HepG2 (cell line): ENCODE data around the gene BRSK2. TPM values are rescaled to one million over a fixed set of nuclear protein-coding genes. Genes with fewer than 3 reads are reported as not detected.
A peak's percentile ranks its signal among the peaks of the same experiment; 100 is the strongest.

Experiments used
- ATAC-seq: fragments of 200-7000 bp; cut with Tn5 transposase; 3 replicates; pipeline ENCODE4 v1.9.1; 2020; ENCODE audit warnings: mild to moderate bottlenecking, moderate library complexity
- BruUV-seq: library from RNA; stranded (reverse); fragments of 400-500 nt; replicated peaks from 2 replicates; lab custom pipeline; 2021; lab: Mats Ljungman, UMichigan
- CTCF ChIA-PET: fragments of 300-600 bp; formaldehyde crosslinking; extraction: SDS; loops from one replicate; lab custom pipeline; 2021; ENCODE audit warnings: low total read pairs, inconsistent platforms, low intra/inter-chr PET ratio; lab: Yijun Ruan, JAX
- POLR2A ChIA-PET: fragments of 350-600 bp; sonication (Branson Sonifier 250); formaldehyde crosslinking; loops from one replicate; lab custom pipeline; 2020; ENCODE audit warnings: antibody characterized with exemption, inconsistent platforms; lab: Yijun Ruan, JAX
- DNase-seq: peaks from one replicate; pipeline ENCODE4 v3.0.0-alpha.2; 2015; ENCODE audit warnings: low spot score
- FAIRE-seq: peaks from 3 replicates; lab custom pipeline; 2011; peaks lifted over from hg19 to GRCh38; lab: Jason Lieb, UNC
- H2AFZ ChIP-seq: one replicate; pipeline ENCODE4 v1.6.1; 2011; ENCODE audit warnings: low read length, inconsistent platforms
- H3K27ac ChIP-seq: fragments of 300-600 bp; 3 replicates; pipeline ENCODE4 v1.8.0; 2011; ENCODE audit warnings: mixed run types, mild to moderate bottlenecking, mixed read lengths, low read length, inconsistent platforms; ENCODE audit not compliant: insufficient read depth; ENCODE audit errors: extremely low read length
- H3K27me3 ChIP-seq, 2 experiments: fragments of 200-600 bp in 1 of 2; 2 replicates in 1 of 2; 3 replicates in 1 of 2; pipeline versions ENCODE4 v1.6.0 to v1.8.0; 2011; ENCODE audit warnings: low read length in 2 of 2, mild to moderate bottlenecking in 2 of 2, moderate library complexity in 2 of 2, inconsistent platforms in 1 of 2; ENCODE audit not compliant: insufficient read depth in 2 of 2, control insufficient read depth in 1 of 2
- H3K36me3 ChIP-seq, 2 experiments: fragments of 200-600 bp in 1 of 2; replicated peaks in 1 of 2; 2 replicates in 1 of 2; 3 replicates in 1 of 2; pipeline versions ENCODE4 v1.5.1 to v1.8.0; 2011; ENCODE audit warnings: low read length in 2 of 2, inconsistent platforms in 1 of 2; ENCODE audit not compliant: insufficient read depth in 2 of 2, control insufficient read depth in 1 of 2
- H3K4me1 ChIP-seq: 2 replicates; pipeline ENCODE4 v1.5.1; 2012; ENCODE audit warnings: low read length, inconsistent platforms; ENCODE audit not compliant: insufficient read depth
- H3K4me2 ChIP-seq: 2 replicates; pipeline ENCODE4 v1.6.0; 2011; ENCODE audit warnings: low read depth, low read length, inconsistent platforms
- H3K4me3 ChIP-seq, 3 experiments: fragments of 200-600 bp in 1 of 3; sonication (generic), shearing (Covaris generic) in 1 of 3; replicated peaks in 1 of 3; 2 replicates each; pipeline ENCODE4 v1.5.1; 2011 to 2016; ENCODE audit warnings: low read length in 3 of 3, inconsistent platforms in 2 of 3, low read depth in 2 of 3, mild to moderate bottlenecking in 2 of 3, control low read depth in 1 of 3, mixed read lengths in 1 of 3; ENCODE audit not compliant: insufficient read depth in 1 of 3
- H3K79me2 ChIP-seq: one replicate; pipeline ENCODE4 v1.6.1; 2011; ENCODE audit warnings: low read length, inconsistent platforms; ENCODE audit not compliant: insufficient read depth
- H3K9ac ChIP-seq: 2 replicates; pipeline ENCODE4 v1.6.0; 2011; ENCODE audit warnings: mild to moderate bottlenecking, low read depth, low read length, inconsistent platforms; ENCODE audit not compliant: insufficient read depth
- H3K9me3 ChIP-seq: 2 replicates; pipeline ENCODE4 v1.5.1; 2012; ENCODE audit warnings: mild to moderate bottlenecking, low read length
- H4K20me1 ChIP-seq: 2 replicates; pipeline ENCODE4 v1.6.0; 2011; ENCODE audit warnings: inconsistent platforms, mild to moderate bottlenecking, low read length, moderate library complexity; ENCODE audit not compliant: insufficient read depth
- ZSCAN25 ChIP-seq: sonication (generic); formaldehyde crosslinking; IDR thresholded peaks from 2 replicates; pipeline ENCODE4 v1.8.0; 2022; ENCODE audit warnings: mild to moderate bottlenecking, missing genetic modification reagents
- WGBS: methylation state at CpG from one replicate; pipeline ENCODE4 v1.1.6; 2017; ENCODE audit warnings: low lambda C conversion rate; 5-methylcytosine and 5-hydroxymethylcytosine counted together
- in situ Hi-C: cut with HindIII; loops from 2 replicates; pipeline ENCODE4 v1.10.0; 2017; ENCODE audit warnings: low pct_unique_long_range_greater_than_20kb; ENCODE audit not compliant: extremely low pct_ligation_motif_present
- intact Hi-C: fragments of 100-400 bp; cut with micrococcal nuclease; formaldehyde crosslinking; loops from one replicate; pipeline ENCODE4 v1.10.0; 2022; ENCODE audit not compliant: unreplicated experiment
- polyA plus RNA-seq, 8 experiments: library from polyadenylated mRNA; depleted of rRNA in 3 of 8; stranded (reverse) in 7 of 8; unstranded in 1 of 8; fragments of >200 nt; fragmentation: Illumina TruSeq in 4 of 8; extraction: Trizol in 4 of 8; gene quantifications; 2 replicates each; pipeline versions ENCODE4 v1.2.1 to v1.2.3, GENCODE V29; 2011 to 2016; ENCODE audit warnings: low read depth in 4 of 8, missing spikeins in 1 of 8, mixed read lengths in 1 of 8; ENCODE audit not compliant: insufficient read depth in 1 of 8
- total RNA-seq, 5 experiments: library from RNA; depleted of rRNA; stranded (reverse); fragments of >200 nt; fragmentation: Illumina TruSeq; extraction: Trizol; gene quantifications; 2 replicates each; pipeline ENCODE4 v1.2.3, GENCODE V29; 2016; ENCODE audit warnings: low read depth in 1 of 5
- TF ChIP-seq, protein P1 (sequence below): sonication (generic); formaldehyde crosslinking; IDR thresholded peaks from 2 replicates; pipeline ENCODE4 v1.4.0; 2020; ENCODE audit warnings: missing genetic modification reagents
- TF ChIP-seq, protein P2 (sequence below): sonication (generic); formaldehyde crosslinking; IDR thresholded peaks from 2 replicates; pipeline ENCODE4 v1.4.0; 2020; ENCODE audit warnings: missing genetic modification reagents, mild to moderate bottlenecking, borderline replicate concordance
- TF ChIP-seq, protein P3 (sequence below): sonication (generic); formaldehyde crosslinking; IDR thresholded peaks from 2 replicates; pipeline ENCODE4 v1.5.1; 2020; ENCODE audit warnings: mild to moderate bottlenecking, missing genetic modification reagents, moderate library complexity

The BRSK2 gene
- total and polyA plus RNA-seq, 2 of the 13 experiments (the other 11 are each of a cell fraction or from before 2014, with no cell fraction given) = 0.74 to 1.1 TPM

DNA sequence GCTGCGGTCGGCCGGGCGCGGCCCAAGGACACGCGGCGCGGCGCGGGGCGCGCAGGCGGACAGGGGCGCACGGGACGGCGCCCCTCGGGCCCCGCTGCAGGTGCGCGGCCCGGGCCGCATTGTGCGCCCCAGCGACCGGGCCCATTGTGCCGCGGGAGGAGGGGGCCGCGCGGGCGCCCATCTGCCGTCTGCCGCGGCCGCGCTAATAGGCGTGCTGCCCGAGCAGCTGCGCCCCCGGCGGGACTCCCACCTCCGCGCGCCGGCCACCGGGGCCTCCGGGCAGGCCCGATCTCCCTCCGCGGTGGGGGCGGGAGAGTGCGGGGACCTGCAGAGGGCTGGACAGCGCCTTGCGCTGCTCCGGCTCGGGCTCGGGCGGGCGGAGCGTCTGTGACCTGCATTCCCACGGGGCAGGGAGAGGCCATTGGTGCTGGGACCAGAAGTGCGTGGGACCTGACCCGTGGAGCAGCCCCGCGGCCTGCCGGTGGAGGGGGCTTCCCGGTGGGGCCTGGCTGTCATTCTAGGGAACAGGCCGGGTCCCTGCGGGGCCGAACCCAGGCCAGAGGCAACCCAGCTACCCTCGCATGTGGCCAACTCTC is 933 bp downstream of the BRSK2 start (continued):
- TF ChIP-seq, protein P1, sequence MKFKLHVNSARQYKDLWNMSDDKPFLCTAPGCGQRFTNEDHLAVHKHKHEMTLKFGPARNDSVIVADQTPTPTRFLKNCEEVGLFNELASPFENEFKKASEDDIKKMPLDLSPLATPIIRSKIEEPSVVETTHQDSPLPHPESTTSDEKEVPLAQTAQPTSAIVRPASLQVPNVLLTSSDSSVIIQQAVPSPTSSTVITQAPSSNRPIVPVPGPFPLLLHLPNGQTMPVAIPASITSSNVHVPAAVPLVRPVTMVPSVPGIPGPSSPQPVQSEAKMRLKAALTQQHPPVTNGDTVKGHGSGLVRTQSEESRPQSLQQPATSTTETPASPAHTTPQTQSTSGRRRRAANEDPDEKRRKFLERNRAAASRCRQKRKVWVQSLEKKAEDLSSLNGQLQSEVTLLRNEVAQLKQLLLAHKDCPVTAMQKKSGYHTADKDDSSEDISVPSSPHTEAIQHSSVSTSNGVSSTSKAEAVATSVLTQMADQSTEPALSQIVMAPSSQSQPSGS (CRISPR knock-in tag) = no peak

DNA sequence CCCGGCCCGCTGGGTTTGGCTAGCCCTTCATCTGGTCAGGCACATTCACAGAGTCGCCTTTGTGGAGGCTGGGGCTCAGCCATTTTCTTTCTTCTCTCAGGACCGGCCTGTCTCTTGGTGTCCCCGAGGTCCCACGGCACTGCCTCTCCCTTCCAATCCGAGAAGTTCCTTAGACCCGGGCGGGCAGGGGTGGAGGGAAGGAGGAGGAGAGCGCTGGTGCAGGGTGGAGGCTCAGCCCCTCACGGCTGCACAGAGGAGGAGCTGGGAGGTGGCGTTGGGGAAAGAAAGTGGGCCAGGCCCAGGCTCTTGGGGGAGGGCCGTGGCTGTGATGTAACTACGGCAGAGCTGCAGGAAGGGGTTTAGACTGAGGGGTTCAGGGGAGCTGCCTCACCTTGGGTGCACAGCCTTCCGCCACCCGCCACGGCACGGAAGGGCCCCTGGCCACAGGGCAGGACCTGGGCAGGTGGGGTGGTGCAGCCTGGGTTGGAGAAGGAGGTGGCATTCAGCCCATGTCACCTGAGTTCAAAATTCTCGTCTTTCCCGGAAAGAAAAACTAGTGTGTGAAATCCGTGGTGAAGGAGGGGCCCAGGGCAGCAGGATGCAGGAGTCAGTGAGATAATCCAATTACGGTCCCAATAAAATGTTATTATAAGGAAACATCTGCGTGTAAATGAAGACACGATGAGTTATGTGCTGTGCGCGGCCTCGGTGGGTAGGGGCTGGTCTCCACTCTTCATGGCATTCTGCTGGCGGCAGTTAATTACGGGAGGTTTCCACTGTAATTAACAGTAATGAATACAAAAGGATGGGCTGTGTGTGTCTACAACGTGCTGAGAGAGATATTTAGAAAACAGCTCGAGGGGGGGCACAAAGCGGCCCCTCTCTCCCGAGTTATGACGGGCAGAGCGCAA is 1.7 kb downstream of the BRSK2 start:
- DNase-seq (no peak), FAIRE-seq (no peak), ATAC-seq (no peak)
- H3K27me3 ChIP-seq = peaks cover 10 to 43% of the 10 kb centered on the region in 2 experiments
- in situ Hi-C loops = no loop called here
- no peaks in the 10 kb centered on the region for H3K79me2 ChIP-seq
- no peaks in the 10 kb centered on the region for H3K9me3 ChIP-seq
- BruUV-seq = no TSS peak
- H2AFZ ChIP-seq = no peak overlapping the region
- H4K20me1 ChIP-seq = no peaks in the 10 kb centered on the region
- peaks cover 12% of the 10 kb centered on the region for H3K4me1 ChIP-seq
- no peak overlapping the region for H3K27ac ChIP-seq
- intact Hi-C loops = no loop called here
- 32% methylated on average over 31 of the region's 35 CpGs for WGBS
- ChIA-PET CTCF (no interaction called here), POLR2A (no interaction called here)
- peak overlapping the region; percentile 12; the same call in 1 of the 2 replicates for H3K4me2 ChIP-seq
- TF ChIP-seq, protein P2, sequence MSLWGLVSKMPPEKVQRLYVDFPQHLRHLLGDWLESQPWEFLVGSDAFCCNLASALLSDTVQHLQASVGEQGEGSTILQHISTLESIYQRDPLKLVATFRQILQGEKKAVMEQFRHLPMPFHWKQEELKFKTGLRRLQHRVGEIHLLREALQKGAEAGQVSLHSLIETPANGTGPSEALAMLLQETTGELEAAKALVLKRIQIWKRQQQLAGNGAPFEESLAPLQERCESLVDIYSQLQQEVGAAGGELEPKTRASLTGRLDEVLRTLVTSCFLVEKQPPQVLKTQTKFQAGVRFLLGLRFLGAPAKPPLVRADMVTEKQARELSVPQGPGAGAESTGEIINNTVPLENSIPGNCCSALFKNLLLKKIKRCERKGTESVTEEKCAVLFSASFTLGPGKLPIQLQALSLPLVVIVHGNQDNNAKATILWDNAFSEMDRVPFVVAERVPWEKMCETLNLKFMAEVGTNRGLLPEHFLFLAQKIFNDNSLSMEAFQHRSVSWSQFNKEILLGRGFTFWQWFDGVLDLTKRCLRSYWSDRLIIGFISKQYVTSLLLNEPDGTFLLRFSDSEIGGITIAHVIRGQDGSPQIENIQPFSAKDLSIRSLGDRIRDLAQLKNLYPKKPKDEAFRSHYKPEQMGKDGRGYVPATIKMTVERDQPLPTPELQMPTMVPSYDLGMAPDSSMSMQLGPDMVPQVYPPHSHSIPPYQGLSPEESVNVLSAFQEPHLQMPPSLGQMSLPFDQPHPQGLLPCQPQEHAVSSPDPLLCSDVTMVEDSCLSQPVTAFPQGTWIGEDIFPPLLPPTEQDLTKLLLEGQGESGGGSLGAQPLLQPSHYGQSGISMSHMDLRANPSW (CRISPR knock-in tag) = no peak
- TF ChIP-seq, protein P3, sequence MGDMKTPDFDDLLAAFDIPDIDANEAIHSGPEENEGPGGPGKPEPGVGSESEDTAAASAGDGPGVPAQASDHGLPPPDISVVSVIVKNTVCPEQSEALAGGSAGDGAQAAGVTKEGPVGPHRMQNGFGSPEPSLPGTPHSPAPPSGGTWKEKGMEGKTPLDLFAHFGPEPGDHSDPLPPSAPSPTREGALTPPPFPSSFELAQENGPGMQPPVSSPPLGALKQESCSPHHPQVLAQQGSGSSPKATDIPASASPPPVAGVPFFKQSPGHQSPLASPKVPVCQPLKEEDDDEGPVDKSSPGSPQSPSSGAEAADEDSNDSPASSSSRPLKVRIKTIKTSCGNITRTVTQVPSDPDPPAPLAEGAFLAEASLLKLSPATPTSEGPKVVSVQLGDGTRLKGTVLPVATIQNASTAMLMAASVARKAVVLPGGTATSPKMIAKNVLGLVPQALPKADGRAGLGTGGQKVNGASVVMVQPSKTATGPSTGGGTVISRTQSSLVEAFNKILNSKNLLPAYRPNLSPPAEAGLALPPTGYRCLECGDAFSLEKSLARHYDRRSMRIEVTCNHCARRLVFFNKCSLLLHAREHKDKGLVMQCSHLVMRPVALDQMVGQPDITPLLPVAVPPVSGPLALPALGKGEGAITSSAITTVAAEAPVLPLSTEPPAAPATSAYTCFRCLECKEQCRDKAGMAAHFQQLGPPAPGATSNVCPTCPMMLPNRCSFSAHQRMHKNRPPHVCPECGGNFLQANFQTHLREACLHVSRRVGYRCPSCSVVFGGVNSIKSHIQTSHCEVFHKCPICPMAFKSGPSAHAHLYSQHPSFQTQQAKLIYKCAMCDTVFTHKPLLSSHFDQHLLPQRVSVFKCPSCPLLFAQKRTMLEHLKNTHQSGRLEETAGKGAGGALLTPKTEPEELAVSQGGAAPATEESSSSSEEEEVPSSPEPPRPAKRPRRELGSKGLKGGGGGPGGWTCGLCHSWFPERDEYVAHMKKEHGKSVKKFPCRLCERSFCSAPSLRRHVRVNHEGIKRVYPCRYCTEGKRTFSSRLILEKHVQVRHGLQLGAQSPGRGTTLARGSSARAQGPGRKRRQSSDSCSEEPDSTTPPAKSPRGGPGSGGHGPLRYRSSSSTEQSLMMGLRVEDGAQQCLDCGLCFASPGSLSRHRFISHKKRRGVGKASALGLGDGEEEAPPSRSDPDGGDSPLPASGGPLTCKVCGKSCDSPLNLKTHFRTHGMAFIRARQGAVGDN (CRISPR knock-in tag) = 0 out of 2 replicates have a peak, but pooled peaks have one; percentile 13
- peak; percentile 68; the same call in 1 of the 2 replicates for TF ChIP-seq ZSCAN25 (CRISPR knock-in tag)
- H3K4me3 ChIP-seq = peak overlapping the region in 1 of 3 experiments; percentile 28; a peak in 1 of 6 replicates
- H3K36me3 ChIP-seq = no peaks in the 10 kb centered on the region
- no peak overlapping the region for H3K9ac ChIP-seq
